PFSK-1 (cell line): ENCODE results near the gene NES.

Experiments used
- POLR2AphosphoS5 ChIP-seq: IDR thresholded peaks from 2 replicates; pipeline ENCODE4 v1.6.1; 2012; ENCODE audit warnings: low read depth, mild to moderate bottlenecking, control low read depth, low read length, moderate library complexity
- SIN3A ChIP-seq: IDR thresholded peaks from 2 replicates; pipeline ENCODE4 v1.6.1; 2012; ENCODE audit warnings: mild to moderate bottlenecking, low read length, moderate library complexity, borderline replicate concordance; ENCODE audit not compliant: insufficient read depth
- TF ChIP-seq, protein P1 (sequence below), 2 experiments: IDR thresholded peaks; 2 replicates each; pipeline versions ENCODE4 v1.6.1 to v1.8.0; 2011 to 2012; ENCODE audit warnings: low read depth in 2 of 2, low read length in 2 of 2, control low read depth in 1 of 2, inconsistent platforms in 1 of 2, mild to moderate bottlenecking in 1 of 2, moderate library complexity in 1 of 2; ENCODE audit not compliant: insufficient read depth in 1 of 2

DNA sequence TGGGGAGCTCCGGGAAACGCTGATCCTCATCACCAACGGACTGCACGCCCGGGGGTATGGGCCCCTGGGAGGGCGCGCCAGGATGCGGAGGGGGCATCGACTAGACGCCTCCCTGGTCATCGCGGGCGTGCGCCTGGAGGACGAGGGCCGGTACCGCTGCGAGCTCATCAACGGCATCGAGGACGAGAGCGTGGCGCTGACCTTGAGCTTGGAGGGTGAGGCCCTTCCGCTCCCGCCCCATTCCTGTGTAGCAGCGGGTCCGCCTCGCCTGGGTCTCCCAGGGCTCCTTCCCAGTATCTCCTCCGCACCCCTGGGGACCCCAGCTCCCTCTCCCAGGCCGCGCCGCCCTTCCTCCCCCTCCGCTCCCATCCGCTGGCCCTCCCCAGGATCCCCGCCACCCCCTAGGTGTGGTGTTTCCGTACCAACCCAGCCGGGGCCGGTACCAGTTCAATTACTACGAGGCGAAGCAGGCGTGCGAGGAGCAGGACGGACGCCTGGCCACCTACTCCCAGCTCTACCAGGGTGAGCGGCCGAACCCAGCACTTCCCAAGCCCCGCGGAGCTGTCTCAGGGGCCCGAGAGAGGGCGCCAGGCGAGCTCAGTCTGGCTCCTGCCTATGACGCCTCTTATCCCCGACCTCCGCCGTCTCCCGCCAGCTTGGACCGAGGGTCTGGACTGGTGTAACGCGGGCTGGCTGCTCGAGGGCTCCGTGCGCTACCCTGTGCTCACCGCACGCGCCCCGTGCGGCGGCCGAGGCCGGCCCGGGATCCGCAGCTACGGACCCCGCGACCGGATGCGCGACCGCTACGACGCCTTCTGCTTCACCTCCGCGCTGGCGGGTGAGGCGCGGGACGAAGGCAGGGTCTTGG lies 53.0 kb downstream of the NES start:
- TF ChIP-seq, protein P1, sequence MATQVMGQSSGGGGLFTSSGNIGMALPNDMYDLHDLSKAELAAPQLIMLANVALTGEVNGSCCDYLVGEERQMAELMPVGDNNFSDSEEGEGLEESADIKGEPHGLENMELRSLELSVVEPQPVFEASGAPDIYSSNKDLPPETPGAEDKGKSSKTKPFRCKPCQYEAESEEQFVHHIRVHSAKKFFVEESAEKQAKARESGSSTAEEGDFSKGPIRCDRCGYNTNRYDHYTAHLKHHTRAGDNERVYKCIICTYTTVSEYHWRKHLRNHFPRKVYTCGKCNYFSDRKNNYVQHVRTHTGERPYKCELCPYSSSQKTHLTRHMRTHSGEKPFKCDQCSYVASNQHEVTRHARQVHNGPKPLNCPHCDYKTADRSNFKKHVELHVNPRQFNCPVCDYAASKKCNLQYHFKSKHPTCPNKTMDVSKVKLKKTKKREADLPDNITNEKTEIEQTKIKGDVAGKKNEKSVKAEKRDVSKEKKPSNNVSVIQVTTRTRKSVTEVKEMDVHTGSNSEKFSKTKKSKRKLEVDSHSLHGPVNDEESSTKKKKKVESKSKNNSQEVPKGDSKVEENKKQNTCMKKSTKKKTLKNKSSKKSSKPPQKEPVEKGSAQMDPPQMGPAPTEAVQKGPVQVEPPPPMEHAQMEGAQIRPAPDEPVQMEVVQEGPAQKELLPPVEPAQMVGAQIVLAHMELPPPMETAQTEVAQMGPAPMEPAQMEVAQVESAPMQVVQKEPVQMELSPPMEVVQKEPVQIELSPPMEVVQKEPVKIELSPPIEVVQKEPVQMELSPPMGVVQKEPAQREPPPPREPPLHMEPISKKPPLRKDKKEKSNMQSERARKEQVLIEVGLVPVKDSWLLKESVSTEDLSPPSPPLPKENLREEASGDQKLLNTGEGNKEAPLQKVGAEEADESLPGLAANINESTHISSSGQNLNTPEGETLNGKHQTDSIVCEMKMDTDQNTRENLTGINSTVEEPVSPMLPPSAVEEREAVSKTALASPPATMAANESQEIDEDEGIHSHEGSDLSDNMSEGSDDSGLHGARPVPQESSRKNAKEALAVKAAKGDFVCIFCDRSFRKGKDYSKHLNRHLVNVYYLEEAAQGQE (IDR thresholded peaks at IDR 0.05; ENCODE audit: insufficient read depth in 1 of 2, low read depth in 2 of 2, low read length in 2 of 2), result no peak
- no peak for TF ChIP-seq POLR2AphosphoS5
- TF ChIP-seq SIN3A, result no peak
